ENCODE results near the gene CPNE9. TPM values are rescaled to one million over a fixed set of nuclear protein-coding genes. Genes with fewer than 3 reads are reported as not detected.

The CPNE9 gene
- total RNA-seq, 1 donor: not detected

DNA sequence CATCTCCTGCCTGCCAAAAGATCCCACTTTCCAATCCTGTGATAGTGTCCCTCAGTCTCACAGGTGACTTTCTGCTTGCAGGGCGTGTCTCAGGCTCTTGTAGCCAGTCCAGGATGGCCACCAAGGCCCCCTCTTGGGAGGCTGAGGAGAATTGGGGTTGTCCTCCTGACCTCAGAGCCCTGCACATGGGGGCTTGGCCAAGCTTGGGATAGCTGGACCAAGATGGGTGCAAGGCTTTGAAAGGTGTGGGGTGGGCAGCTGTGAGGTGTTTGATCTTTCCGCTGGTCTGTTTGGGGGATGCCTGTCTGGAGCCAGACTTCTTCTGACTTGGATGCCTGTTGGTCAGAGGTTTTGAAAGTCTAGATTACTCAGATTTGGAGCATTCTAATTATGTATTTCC, 12.0 kb upstream of the CPNE9 start:
- DNase-seq (ENCODE audit: low read depth): no peak
- TF ChIP-seq, protein P1, sequence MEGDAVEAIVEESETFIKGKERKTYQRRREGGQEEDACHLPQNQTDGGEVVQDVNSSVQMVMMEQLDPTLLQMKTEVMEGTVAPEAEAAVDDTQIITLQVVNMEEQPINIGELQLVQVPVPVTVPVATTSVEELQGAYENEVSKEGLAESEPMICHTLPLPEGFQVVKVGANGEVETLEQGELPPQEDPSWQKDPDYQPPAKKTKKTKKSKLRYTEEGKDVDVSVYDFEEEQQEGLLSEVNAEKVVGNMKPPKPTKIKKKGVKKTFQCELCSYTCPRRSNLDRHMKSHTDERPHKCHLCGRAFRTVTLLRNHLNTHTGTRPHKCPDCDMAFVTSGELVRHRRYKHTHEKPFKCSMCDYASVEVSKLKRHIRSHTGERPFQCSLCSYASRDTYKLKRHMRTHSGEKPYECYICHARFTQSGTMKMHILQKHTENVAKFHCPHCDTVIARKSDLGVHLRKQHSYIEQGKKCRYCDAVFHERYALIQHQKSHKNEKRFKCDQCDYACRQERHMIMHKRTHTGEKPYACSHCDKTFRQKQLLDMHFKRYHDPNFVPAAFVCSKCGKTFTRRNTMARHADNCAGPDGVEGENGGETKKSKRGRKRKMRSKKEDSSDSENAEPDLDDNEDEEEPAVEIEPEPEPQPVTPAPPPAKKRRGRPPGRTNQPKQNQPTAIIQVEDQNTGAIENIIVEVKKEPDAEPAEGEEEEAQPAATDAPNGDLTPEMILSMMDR (IDR thresholded peaks at IDR 0.05; ENCODE audit: insufficient read depth, low read depth, low read length): no peak

DNA sequence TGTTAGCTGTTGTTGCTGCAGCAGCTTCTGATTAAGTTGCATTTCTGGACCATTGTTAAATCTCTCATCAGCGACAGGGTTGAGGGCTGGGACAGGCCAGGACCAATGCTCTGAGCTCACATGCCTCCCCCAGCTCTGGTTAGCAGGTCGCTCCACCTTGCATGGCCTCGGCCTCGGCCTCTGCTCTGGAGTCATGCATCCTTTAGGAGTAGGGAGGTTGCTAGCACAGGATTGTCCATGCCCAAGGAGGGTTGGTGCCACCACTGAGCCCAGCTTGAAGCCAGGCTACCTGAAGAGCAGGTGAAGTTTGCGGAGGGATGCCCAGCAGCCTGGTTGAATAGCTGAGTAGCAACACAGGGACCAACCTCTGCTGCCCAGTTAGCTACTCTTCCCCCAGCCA, 11.2 kb upstream of the CPNE9 start:
- DNase-seq (ENCODE audit: low read depth): no peak
- TF ChIP-seq, protein P1 (IDR thresholded peaks at IDR 0.05; ENCODE audit: insufficient read depth, low read depth, low read length): no peak

More for the DNA sequence above, 12.0 kb upstream of the CPNE9 start:
- no peak overlapping the region for H3K4me3 ChIP-seq (ENCODE audit: low read depth, low read length)

GRCh38 chr3:9695345-9695744, 8.3 kb upstream of the CPNE9 start:
- DNase-seq (ENCODE audit: low read depth): no peak
- TF ChIP-seq, protein P1 (IDR thresholded peaks at IDR 0.05; ENCODE audit: insufficient read depth, low read depth, low read length): no peak
- H3K4me3 ChIP-seq (ENCODE audit: low read depth, low read length): no peak overlapping the region

More for the DNA sequence above, 11.2 kb upstream of the CPNE9 start:
- no peak overlapping the region for H3K4me3 ChIP-seq (ENCODE audit: low read depth, low read length)

- TF ChIP-seq, protein P1 (IDR thresholded peaks at IDR 0.05; ENCODE audit: insufficient read depth, low read depth, low read length): no peak
These were observed 7.9 kb upstream of the CPNE9 start for GRCh38 chr3:9695746-9696145.

DNA sequence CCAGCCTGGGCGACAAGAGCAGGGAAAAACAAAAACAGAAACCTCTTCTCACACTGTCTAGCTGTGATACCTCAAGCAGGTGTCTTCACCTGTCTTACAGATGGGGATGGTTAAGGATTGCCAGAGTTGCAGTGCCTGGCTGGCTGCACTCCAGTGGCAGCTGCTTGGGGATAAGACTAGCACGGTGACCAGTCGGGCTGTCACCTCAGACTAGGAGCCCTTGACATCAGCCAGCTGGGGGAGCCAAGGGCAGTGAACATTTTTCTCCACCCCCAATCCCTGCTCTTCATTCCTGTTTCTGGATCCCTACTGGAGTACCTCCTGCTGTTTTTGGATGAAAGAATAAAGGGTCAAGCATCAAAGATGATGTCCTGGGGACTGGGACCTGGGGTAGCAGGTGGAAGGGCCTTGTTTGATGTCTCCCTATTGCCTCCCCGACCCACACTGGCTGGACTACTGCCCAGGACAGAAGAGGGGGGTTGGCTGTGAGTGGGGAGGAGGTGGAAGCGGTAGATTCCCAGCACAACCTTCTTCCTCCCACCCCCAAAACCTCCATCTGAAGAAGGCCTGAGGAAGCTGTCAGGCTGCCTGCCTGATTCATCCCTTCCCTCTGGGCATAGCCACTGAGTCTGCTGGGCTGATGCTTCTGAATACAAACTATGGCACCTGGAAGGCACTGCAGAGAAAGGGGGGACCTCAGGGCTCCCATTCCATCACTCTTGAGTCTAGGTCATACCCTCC, 7.0 kb upstream of the CPNE9 start:
- TF ChIP-seq, protein P1 (IDR thresholded peaks at IDR 0.05; ENCODE audit: insufficient read depth, low read depth, low read length): no peak
- H3K4me3 ChIP-seq (ENCODE audit: low read depth, low read length): no peak overlapping the region
- no peak for DNase-seq (ENCODE audit: low read depth)

More at GRCh38 chr3:9695746-9696145, 7.9 kb upstream of the CPNE9 start:
- DNase-seq (ENCODE audit: low read depth): no peak
- H3K4me3 ChIP-seq (ENCODE audit: low read depth, low read length): no peak overlapping the region

DNA sequence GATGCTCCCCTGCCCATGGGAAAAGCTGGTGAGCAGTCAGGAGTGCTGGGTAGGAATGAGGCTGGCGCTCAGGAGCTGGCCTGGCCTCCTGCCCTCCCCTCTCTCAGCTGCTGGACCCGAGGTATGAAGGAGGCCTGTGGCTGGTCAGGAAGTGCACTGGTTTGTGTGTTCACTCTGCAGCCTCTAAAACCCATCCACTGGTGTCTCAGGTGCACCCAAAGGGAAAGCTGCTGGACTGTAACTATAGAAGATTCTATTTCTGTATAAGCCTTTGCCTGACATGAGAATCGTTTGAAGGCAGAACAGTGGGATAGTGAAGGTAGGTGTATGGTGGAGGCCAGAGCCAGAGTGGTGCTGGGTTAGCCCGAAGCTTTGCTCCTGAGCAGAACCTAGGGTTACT, 5.7 kb upstream of the CPNE9 start:
- no peak overlapping the region for H3K4me3 ChIP-seq (ENCODE audit: low read depth, low read length)
- DNase-seq (ENCODE audit: low read depth): no peak
- TF ChIP-seq, protein P1 (IDR thresholded peaks at IDR 0.05; ENCODE audit: insufficient read depth, low read depth, low read length): no peak

- DNase-seq (ENCODE audit: low read depth): no peak
- TF ChIP-seq, protein P1 (IDR thresholded peaks at IDR 0.05; ENCODE audit: insufficient read depth, low read depth, low read length): no peak
- H3K4me3 ChIP-seq (ENCODE audit: low read depth, low read length): no peak overlapping the region
These were observed 5.3 kb upstream of the CPNE9 start for GRCh38 chr3:9698293-9698692.
